ENCODE results near the gene PHF2.

GRCh38 chr9:93669116-93669957 lies 93.0 kb downstream of the PHF2 start:
- TF ChIP-seq, protein P1, sequence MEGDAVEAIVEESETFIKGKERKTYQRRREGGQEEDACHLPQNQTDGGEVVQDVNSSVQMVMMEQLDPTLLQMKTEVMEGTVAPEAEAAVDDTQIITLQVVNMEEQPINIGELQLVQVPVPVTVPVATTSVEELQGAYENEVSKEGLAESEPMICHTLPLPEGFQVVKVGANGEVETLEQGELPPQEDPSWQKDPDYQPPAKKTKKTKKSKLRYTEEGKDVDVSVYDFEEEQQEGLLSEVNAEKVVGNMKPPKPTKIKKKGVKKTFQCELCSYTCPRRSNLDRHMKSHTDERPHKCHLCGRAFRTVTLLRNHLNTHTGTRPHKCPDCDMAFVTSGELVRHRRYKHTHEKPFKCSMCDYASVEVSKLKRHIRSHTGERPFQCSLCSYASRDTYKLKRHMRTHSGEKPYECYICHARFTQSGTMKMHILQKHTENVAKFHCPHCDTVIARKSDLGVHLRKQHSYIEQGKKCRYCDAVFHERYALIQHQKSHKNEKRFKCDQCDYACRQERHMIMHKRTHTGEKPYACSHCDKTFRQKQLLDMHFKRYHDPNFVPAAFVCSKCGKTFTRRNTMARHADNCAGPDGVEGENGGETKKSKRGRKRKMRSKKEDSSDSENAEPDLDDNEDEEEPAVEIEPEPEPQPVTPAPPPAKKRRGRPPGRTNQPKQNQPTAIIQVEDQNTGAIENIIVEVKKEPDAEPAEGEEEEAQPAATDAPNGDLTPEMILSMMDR (IDR thresholded peaks at IDR 0.05; ENCODE audit: insufficient read depth, low read depth, low read length): no peak
- no peak for TF ChIP-seq EZH2 (IDR thresholded peaks at IDR 0.05; ENCODE audit: insufficient read depth, low read length)
